ENCODE measurements around the gene ALS2. TPM values are rescaled to one million over a fixed set of nuclear protein-coding genes. Genes with fewer than 3 reads are reported as not detected.

ALS2 gene
- total and polyA plus RNA-seq, 2 of the 8 experiments (the other 6 are each of a cell fraction or from before 2014, with no cell fraction given) = 12.1 to 34.5 TPM

DNA sequence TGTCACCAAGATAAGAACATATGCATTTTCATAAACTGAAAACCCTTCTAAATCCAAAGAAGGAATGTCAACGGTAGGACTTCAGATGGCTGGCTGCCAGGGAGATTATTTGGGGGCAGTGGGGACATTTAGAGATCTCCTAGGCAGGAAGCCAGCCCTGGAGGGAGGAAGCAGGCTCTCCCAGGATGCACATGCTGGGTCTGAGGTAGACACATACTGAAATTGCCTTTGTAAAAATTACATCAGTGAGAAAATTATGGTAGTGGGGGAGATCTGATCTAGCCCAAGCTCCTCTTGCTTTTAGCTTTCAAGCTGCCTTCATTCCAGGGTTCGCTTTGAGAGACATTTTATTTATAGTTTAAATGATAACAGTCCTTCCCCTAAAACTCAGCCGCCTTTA, 106.4 kb downstream of the ALS2 start:
- no peak overlapping the region for H3K23ac ChIP-seq (ENCODE audit: insufficient read length)
- no peak overlapping the region for H2AFZ ChIP-seq (ENCODE audit: low read length)
- H2BK15ac ChIP-seq (ENCODE audit: low read length) = no peak overlapping the region
- no peaks in the 10 kb centered on the region for H3K27me3 ChIP-seq (replicated peaks in 1 of 4; ENCODE audit: control insufficient read depth in 3 of 4, extremely low read depth in 1 of 4, insufficient read depth in 3 of 4, low read length in 3 of 4)
- H2BK20ac ChIP-seq (ENCODE audit: low read length) = no peak overlapping the region
- H2BK5ac ChIP-seq (ENCODE audit: low read depth, low read length) = no peak overlapping the region
- H3K56ac ChIP-seq (replicated peaks; ENCODE audit: insufficient read length, low read depth, low read length) = no peak overlapping the region
- no peaks in the 10 kb centered on the region for H3K23me2 ChIP-seq (ENCODE audit: low read depth, low read length)
- H2BK12ac ChIP-seq (ENCODE audit: low read depth, low read length) = no peak overlapping the region
- H4K8ac ChIP-seq (ENCODE audit: extremely low read depth, insufficient read depth, low read length) = no peak overlapping the region
- ChIA-PET POLR2A (ENCODE audit: partially characterized antibody) (no interaction called here), CTCF (ENCODE audit: partially characterized antibody) (no interaction called here)
- H3K36me3 ChIP-seq (ENCODE audit: control insufficient read depth in 2 of 4, insufficient read depth in 4 of 4, low read length in 3 of 4) = no peaks in the 10 kb centered on the region
- no peaks in the 10 kb centered on the region for H3K9me3 ChIP-seq (ENCODE audit: insufficient read depth in 2 of 2, low read depth in 1 of 2, low read length in 1 of 2)
- H3K4me3 ChIP-seq (ENCODE audit: extremely low read depth in 1 of 4, insufficient read depth in 2 of 4, low read depth in 3 of 4, low read length in 4 of 4) = no peak overlapping the region
- H3K9ac ChIP-seq (replicated peaks in 1 of 4; ENCODE audit: extremely low read depth in 1 of 4, low read depth in 3 of 4, low read length in 3 of 4) = no peak overlapping the region
- H3K4me2 ChIP-seq (ENCODE audit: insufficient read depth in 1 of 2, low read depth in 2 of 2, low read length in 2 of 2) = no peak overlapping the region
- no peaks in the 10 kb centered on the region for H4K20me1 ChIP-seq (replicated peaks in 1 of 2; ENCODE audit: control insufficient read depth in 1 of 2, insufficient read depth in 2 of 2, low read length in 2 of 2)
- peaks cover 0 to 6% (median 2%) of the 10 kb centered on the region in 4 experiments; a peak in 3 of 7 replicates for H3K4me1 ChIP-seq (replicated peaks in 1 of 4; ENCODE audit: control insufficient read depth in 3 of 4, insufficient read depth in 4 of 4, low read length in 3 of 4)
- no peak overlapping the region for H3K4ac ChIP-seq (replicated peaks; ENCODE audit: insufficient read length, low read depth, low read length)
- H2BK120ac ChIP-seq (replicated peaks; ENCODE audit: low read depth, low read length) = no peak overlapping the region
- no peak overlapping the region for H3K18ac ChIP-seq (ENCODE audit: extremely low read depth, low read length)
- no peak overlapping the region for H4K5ac ChIP-seq (ENCODE audit: insufficient read length, low read depth, low read length)
- WGBS, 2 experiments (ENCODE audit: extremely low coverage in 1 of 2, insufficient coverage in 1 of 2, insufficient read length in 1 of 2, insufficient replicate concordance in 2 of 2, low coverage in 1 of 2, low lambda C conversion rate in 2 of 2, missing lambda C conversion rate in 1 of 2) = 89% methylated on average over 3 of the region's 3 CpGs; no CpG with 5 or more reads in 1 of the 2 experiments
- H3K14ac ChIP-seq (ENCODE audit: insufficient read length) = no peak overlapping the region
- no peaks in the 10 kb centered on the region for H3K79me2 ChIP-seq (ENCODE audit: control insufficient read depth in 1 of 2, insufficient read depth in 2 of 2, low read length in 2 of 2)
- no peak overlapping the region for H3K27ac ChIP-seq (ENCODE audit: low read depth, low read length)
- no peak for DNase-seq (ENCODE audit: low read depth in 1 of 2, low spot score in 2 of 2)
- no peaks in the 10 kb centered on the region for H3K79me1 ChIP-seq (ENCODE audit: low read depth, low read length)
- no peak overlapping the region for H4K91ac ChIP-seq (replicated peaks; ENCODE audit: insufficient read length, low read length)
- no peak for FAIRE-seq
- no peak overlapping the region for H2AK5ac ChIP-seq (ENCODE audit: low read depth, low read length)
- TF ChIP-seq KDM1A (IDR thresholded peaks at IDR 0.05; ENCODE audit: borderline replicate concordance, low read length) (no peak), JUND (IDR thresholded peaks at IDR 0.05; ENCODE audit: low read length) (no peak), TEAD4 (IDR thresholded peaks at IDR 0.05; ENCODE audit: low read depth, low read length) (no peak), SP1 (IDR thresholded peaks at IDR 0.05; ENCODE audit: low read depth, low read length) (no peak), RXRA (IDR thresholded peaks at IDR 0.05; ENCODE audit: insufficient read depth, low read depth, low read length) (no peak), POLR2A (IDR thresholded peaks at IDR 0.05; ENCODE audit: control extremely low read depth in 1 of 2, low read depth in 2 of 2, low read length in 2 of 2) (no peak), SIX5 (IDR thresholded peaks at IDR 0.05; ENCODE audit: low read depth, low read length) (no peak), RBBP5 (IDR thresholded peaks at IDR 0.05; ENCODE audit: borderline replicate concordance, low read depth, low read length) (no peak), SRF (IDR thresholded peaks at IDR 0.05; ENCODE audit: low read depth, low read length) (no peak)

Data from H1 (cell line).